Lower lobe of right lung (tissue), 2 donors: ENCODE results near the gene STX5. TPM values are rescaled to one million over a fixed set of nuclear protein-coding genes. Genes with fewer than 3 reads are reported as not detected.
"Not testable (repeated sequence)": the region's sequence is repeated elsewhere in the genome, so short reads cannot be mapped to it uniquely, and the experiment has no call there.

Experiments
- ATAC-seq, 2 donors: fragments of 200-7000 bp; cut with Tn5 transposase; one replicate each; pipeline ENCODE4 v1.9.1; 2020 to 2022; ENCODE audit warnings: mild to moderate bottlenecking in 2 of 2, moderate library complexity in 2 of 2
- DNase-seq: peaks from one replicate; pipeline ENCODE4 v3.0.0-alpha.2; 2020
- H3K27ac ChIP-seq: fragments of 200-600 bp; one replicate; pipeline ENCODE4 v1.8.0; 2022
- H3K27me3 ChIP-seq: fragments of 200-600 bp; one replicate; pipeline ENCODE4 v1.8.0; 2022; ENCODE audit warnings: low read depth
- H3K36me3 ChIP-seq: fragments of 200-600 bp; one replicate; pipeline ENCODE4 v1.8.0; 2022; ENCODE audit warnings: mild to moderate bottlenecking
- H3K4me1 ChIP-seq: fragments of 200-600 bp; one replicate; pipeline ENCODE4 v1.8.0; 2022
- H3K4me3 ChIP-seq: fragments of 200-600 bp; one replicate; pipeline ENCODE4 v1.8.0; 2022; ENCODE audit warnings: mild to moderate bottlenecking
- H3K9me3 ChIP-seq: fragments of 200-600 bp; one replicate; pipeline ENCODE4 v1.8.0; 2022
- intact Hi-C: fragments of 100-400 bp; cut with DNase I; formaldehyde crosslinking; loops from one replicate; pipeline ENCODE4 v1.11.0; 2022
- total RNA-seq: library from RNA; stranded (reverse); fragmentation: NEBNext Ultra II Directional; extraction: Animal tissue kit (Norgen Biotek cat#: 25700); gene quantifications from one replicate; pipeline ENCODE4 v1.2.1, GENCODE V29; 2021
- TF ChIP-seq, protein P1 (sequence below): fragments of 200-600 bp; IDR thresholded peaks from one replicate; pipeline ENCODE4 v1.8.0; 2022; ENCODE audit warnings: antibody characterized with exemption, mild to moderate bottlenecking
- donor health status: DM: no; HTN: yes; CAD: no; lungs with severe emphysema.

Gene STX5
- total RNA-seq, 1 donor from 2014 or later: 42.0 TPM

DNA sequence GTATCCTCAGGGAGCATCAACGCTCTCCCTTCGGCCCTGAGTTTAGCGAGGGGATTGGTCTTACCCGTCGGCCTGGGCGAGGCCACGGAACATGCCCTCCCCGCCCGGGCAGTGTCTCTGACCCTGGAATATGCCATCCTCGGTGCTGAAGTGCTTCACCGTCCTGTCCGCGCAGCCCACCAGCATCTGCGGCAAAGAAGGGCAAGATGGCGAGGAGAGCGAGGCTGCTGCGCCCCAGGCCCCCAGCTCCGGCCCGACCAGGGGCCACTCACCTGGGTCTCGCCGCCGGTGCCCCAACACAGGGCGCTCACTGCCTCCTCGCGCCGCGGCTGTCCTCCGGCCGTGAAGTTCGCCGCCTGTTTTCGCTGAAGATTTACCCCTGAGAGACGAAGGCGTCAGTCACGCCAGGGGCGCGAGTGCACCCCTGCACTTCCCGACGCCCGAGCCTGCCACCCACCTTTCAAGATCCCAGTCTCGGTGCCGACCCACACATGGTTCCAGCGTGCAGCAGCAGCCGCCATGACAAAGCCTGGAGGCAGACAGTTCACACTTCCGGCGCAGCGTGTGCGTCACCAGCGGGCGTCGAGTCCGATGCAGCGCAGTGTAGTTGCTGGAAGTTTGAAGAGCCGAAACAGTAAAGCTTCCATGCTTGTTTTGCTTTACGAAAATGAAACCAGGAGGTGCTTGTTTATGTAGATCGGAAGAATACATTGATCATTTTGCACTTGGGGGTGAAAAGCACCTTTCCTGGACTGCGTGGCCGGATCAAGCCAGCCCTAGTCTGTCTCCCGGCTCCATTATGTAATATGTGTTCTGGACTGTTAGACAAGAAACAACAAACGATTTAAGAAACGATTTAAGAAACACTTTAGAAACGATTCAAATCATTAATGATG is 7.4 kb upstream of the STX5 start, which contains the start of gene WDR74:
Gene WDR74, minus strand, starts transcription at position 541 of the 896 bp plus-strand sequence. Its CDS starts 20 bp downstream, at position 521.
- H3K4me1 ChIP-seq: peaks cover 26% of the 10 kb centered on the region
- H3K9me3 ChIP-seq: no peaks in the 10 kb centered on the region
- no peaks in the 10 kb centered on the region for H3K27me3 ChIP-seq
- peak within 1 kb of the TSS; percentile 100 for H3K27ac ChIP-seq
- intact Hi-C loops: no loop called here
- DNase-seq (peak; percentile 96), ATAC-seq (peak; percentile 83 to 87)
- peaks cover 23% of the 10 kb centered on the region for H3K36me3 ChIP-seq
- TF ChIP-seq, protein P1, sequence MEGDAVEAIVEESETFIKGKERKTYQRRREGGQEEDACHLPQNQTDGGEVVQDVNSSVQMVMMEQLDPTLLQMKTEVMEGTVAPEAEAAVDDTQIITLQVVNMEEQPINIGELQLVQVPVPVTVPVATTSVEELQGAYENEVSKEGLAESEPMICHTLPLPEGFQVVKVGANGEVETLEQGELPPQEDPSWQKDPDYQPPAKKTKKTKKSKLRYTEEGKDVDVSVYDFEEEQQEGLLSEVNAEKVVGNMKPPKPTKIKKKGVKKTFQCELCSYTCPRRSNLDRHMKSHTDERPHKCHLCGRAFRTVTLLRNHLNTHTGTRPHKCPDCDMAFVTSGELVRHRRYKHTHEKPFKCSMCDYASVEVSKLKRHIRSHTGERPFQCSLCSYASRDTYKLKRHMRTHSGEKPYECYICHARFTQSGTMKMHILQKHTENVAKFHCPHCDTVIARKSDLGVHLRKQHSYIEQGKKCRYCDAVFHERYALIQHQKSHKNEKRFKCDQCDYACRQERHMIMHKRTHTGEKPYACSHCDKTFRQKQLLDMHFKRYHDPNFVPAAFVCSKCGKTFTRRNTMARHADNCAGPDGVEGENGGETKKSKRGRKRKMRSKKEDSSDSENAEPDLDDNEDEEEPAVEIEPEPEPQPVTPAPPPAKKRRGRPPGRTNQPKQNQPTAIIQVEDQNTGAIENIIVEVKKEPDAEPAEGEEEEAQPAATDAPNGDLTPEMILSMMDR: no peak
- peak within 1 kb of the TSS; percentile 100 for H3K4me3 ChIP-seq

DNA sequence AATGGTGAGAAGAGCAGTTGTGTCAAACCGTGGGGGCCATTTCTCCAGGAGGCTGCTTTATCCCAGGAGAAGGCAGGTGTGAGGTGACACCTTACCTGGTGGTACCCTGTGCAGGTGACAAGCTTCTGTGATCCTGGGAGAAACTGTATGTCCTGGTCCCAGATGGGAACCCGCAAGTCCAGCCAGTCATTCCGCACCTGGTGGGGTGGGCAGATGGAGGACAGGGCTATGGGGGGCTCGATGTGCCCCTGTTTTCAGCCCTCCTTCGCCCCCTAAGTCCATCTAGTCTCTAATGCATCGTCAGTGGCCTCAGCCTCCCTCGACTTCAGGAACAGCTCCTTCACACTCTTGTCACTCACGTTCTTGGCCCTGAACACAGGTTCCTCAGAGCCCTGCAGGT is 3.5 kb upstream of the STX5 start:
- Histone ChIP-seq H3K4me1 (peaks cover 42% of the 10 kb centered on the region), H3K9me3 (no peaks in the 10 kb centered on the region), H3K4me3 (no peak overlapping the region), H3K27ac (no peak overlapping the region), H3K27me3 (no peaks in the 10 kb centered on the region), H3K36me3 (peaks cover 28% of the 10 kb centered on the region)
- ATAC-seq: no peak
- TF ChIP-seq, protein P1: no peak
- no peak for DNase-seq
- intact Hi-C loops: no loop called here

DNA sequence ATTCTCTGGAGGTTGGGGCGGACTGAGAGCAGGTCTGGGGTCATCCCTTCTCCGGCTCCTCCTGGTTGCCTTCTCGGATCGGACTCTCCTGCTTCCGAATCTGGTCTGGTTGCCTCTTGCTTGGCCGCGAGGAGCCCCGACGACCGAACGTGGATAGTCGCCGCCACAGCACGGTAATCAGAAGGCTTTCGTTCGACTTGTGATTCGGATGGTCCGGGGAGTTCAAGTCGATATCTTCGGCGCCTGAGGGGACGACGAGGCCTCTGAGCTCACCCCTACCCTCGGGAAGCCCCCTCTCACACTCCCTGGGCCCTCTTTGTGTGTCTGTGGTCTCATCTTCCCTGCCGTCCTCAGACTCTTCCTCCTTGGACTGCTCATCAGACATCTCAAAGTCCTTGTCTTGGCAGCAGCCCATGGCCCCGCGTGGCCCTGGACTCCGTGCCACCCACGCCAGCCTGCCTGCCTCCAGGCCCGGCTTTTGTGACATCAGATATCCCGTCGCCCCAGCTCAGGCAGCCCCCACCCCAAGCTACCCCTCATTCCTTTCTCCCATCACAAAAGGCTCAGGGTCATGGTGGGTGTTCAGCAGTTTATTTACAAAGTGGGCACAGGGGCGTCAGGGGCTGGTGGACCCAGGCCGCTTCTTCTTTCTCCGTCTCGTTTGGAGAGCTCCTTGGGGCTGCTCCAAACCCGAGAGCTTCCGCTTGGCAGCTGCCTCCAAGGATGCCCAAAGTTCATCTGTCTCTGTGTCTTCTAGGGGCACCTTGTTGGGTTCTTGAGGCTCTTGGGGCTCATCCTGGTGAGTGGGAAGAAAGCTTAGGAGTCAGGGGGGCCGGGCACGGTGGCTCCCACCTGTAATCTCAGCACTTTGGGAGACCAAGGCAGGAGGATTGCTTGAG is 734 bp upstream of the STX5 start, which contains the start of gene TEX54:
Gene TEX54, minus strand, starts transcription at position 506 of the 899 bp plus-strand sequence.
- peaks cover 45% of the 10 kb centered on the region for H3K36me3 ChIP-seq
- peak; percentile 58 for DNase-seq
- intact Hi-C loops: no loop called here

DNA sequence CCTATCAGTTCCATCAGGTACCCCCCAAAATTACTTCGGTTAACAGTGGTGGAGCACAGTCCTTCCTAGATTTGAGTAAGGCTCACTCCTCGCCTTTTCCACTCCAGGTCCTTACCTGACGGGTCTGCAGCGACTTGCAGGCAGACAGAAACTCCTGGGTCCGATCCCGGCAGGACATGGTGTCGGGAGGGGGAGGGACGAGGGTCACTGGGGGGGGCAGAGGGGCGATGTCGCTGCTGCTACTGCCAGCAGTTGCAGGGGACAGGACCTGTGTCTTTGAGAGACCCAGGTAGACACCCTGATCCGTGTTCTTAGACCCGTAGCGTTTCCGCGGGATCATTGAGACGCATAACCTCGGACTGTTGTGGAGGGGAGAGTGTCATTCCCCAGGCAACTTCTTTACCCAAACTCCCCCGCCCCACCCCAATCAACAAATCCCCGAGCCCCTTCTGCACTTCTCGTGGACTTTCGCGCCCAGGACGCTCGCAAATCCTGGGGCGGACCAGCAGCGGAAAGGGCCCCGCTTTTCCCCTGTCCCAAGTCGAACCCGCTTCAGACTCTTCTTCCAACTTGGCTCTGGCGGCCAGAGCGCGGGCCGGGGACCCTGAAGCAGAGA is 839 bp downstream of the STX5 start:
- peaks cover 49% of the 10 kb centered on the region for H3K4me1 ChIP-seq

More for the DNA sequence above, 734 bp upstream of the STX5 start, which contains the start of gene TEX54:
- no peaks in the 10 kb centered on the region for H3K27me3 ChIP-seq
- TF ChIP-seq, protein P1: no peak
- H3K4me1 ChIP-seq: peaks cover 50% of the 10 kb centered on the region
- peak within 1 kb of the TSS; percentile 96 for H3K27ac ChIP-seq
- H3K9me3 ChIP-seq: no peaks in the 10 kb centered on the region
- peak within 1 kb of the TSS; percentile 94 for H3K4me3 ChIP-seq
- ATAC-seq: peak; percentile 5 to 32

DNA sequence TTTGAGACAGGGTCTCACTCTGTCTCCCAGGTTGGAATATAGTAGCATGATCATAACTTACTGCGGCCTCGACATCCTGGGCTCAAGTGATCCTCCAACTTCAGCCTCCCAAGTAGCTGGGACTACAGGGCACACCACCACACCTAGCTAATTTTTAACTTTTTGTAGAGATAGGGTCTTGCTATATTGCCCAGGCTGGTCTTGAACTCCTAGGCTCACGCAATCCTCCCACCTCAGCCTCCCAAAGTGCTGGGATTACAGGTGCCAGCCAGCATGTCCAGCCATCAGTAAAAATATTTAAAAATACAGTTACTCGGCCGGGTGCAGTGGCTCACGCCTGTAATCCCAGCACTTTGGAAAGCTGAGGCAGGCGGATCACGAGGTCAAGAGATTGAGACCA is 3.7 kb downstream of the STX5 start:
- ATAC-seq, H3K27me3 ChIP-seq, DNase-seq, H3K9me3 ChIP-seq, H3K27ac ChIP-seq, H3K4me3 ChIP-seq, intact Hi-C loops: not testable (repeated sequence)
- Histone ChIP-seq H3K36me3 (peaks cover 61% of the 10 kb centered on the region), H3K4me1 (peaks cover 35% of the 10 kb centered on the region)

More for the DNA sequence above, 839 bp downstream of the STX5 start:
- TF ChIP-seq, protein P1: no peak
- intact Hi-C loops: no loop called here
- Histone ChIP-seq H3K27ac (peak overlapping the region; percentile 96), H3K27me3 (no peaks in the 10 kb centered on the region), H3K4me3 (peak overlapping the region; percentile 94), H3K9me3 (no peaks in the 10 kb centered on the region), H3K36me3 (peaks cover 55% of the 10 kb centered on the region)
- no peak for DNase-seq
- no peak for ATAC-seq
